ENCODE data around the gene STXBP4.

STXBP4 gene

GRCh38 chr17:55172612-55173011 lies 204.0 kb downstream of the STXBP4 start:
- no peak for DNase-seq (ENCODE audit: low spot score)

- DNase-seq (ENCODE audit: low spot score): no peak
These were observed 205.6 kb downstream of the STXBP4 start for GRCh38 chr17:55174133-55174532.

GRCh38 chr17:55175788-55176427 lies 207.3 kb downstream of the STXBP4 start:
- DNase-seq (ENCODE audit: low spot score): no peak

GRCh38 chr17:55177159-55177854 lies 208.7 kb downstream of the STXBP4 start:
- DNase-seq (ENCODE audit: low spot score): peak; percentile 12

- DNase-seq (ENCODE audit: low spot score): no peak
These were observed 209.3 kb downstream of the STXBP4 start for GRCh38 chr17:55177855-55178217.

- no peak for DNase-seq (ENCODE audit: low spot score)
These were observed 218.6 kb downstream of the STXBP4 start for GRCh38 chr17:55186937-55187770.

GRCh38 chr17:55190748-55191147 lies 222.2 kb downstream of the STXBP4 start:
- DNase-seq (ENCODE audit: low spot score): no peak

- DNase-seq (ENCODE audit: low spot score): no peak
These were observed 230.3 kb downstream of the STXBP4 start for GRCh38 chr17:55198690-55199370.

- DNase-seq (ENCODE audit: low spot score): no peak
These were observed 232.3 kb downstream of the STXBP4 start for GRCh38 chr17:55200904-55201303.

- no peak for DNase-seq (ENCODE audit: low spot score)
These were observed 232.9 kb downstream of the STXBP4 start for GRCh38 chr17:55201308-55201932.

- DNase-seq (ENCODE audit: low spot score): no peak
These were observed 234.3 kb downstream of the STXBP4 start for GRCh38 chr17:55202896-55203295.

- DNase-seq (ENCODE audit: low spot score): no peak
These were observed 239.7 kb downstream of the STXBP4 start for GRCh38 chr17:55208078-55208812.

- no peak for DNase-seq (ENCODE audit: low spot score)
These were observed 241.7 kb downstream of the STXBP4 start for GRCh38 chr17:55210292-55210691.

- no peak for DNase-seq (ENCODE audit: low spot score)
These were observed 244.3 kb downstream of the STXBP4 start for GRCh38 chr17:55212880-55213279.

GRCh38 chr17:55215711-55216110 lies 247.1 kb downstream of the STXBP4 start:
- DNase-seq (ENCODE audit: low spot score): no peak

- DNase-seq (ENCODE audit: low spot score): no peak
These were observed 248.3 kb downstream of the STXBP4 start for GRCh38 chr17:55216888-55217287.

- no peak for DNase-seq (ENCODE audit: low spot score)
These were observed 250.9 kb downstream of the STXBP4 start for GRCh38 chr17:55219459-55219858.

- no peak for DNase-seq (ENCODE audit: low spot score)
These were observed 251.4 kb downstream of the STXBP4 start for GRCh38 chr17:55219934-55220333.
